Small intestine (tissue), 7 donors: ENCODE results near the gene STRBP. TPM values are rescaled to one million over a fixed set of nuclear protein-coding genes. Genes with fewer than 3 reads are reported as not detected.

Source experiments
- DNase-seq, 2 donors: peaks; one replicate each; pipeline versions ENCODE4 v3.0.0 to v3.0.0-alpha.2; 2013
- FAIRE-seq: peaks from 2 replicates; lab custom pipeline; 2012; peaks lifted over from hg19 to GRCh38; lab: Jason Lieb, UNC
- H3K27ac ChIP-seq, 3 donors: one replicate each; pipeline ENCODE4 v1.5.1; 2013; ENCODE audit warnings: low read length in 2 of 3, mild to moderate bottlenecking in 2 of 3, control low read depth in 1 of 3, inconsistent platforms in 1 of 3, low read depth in 1 of 3, moderate library complexity in 1 of 3
- H3K27me3 ChIP-seq, 3 donors: one replicate each; pipeline ENCODE4 v1.6.1; 2013; ENCODE audit warnings: low read length in 3 of 3, inconsistent platforms in 1 of 3; ENCODE audit not compliant: control insufficient read depth in 3 of 3, insufficient read depth in 3 of 3
- H3K36me3 ChIP-seq, 3 donors: one replicate each; pipeline ENCODE4 v1.6.1; 2013; ENCODE audit warnings: low read length in 3 of 3, inconsistent platforms in 1 of 3, low read depth in 1 of 3, mild to moderate bottlenecking in 1 of 3, moderate library complexity in 1 of 3; ENCODE audit not compliant: control insufficient read depth in 3 of 3, insufficient read depth in 2 of 3
- H3K4me1 ChIP-seq, 3 donors: one replicate each; pipeline ENCODE4 v1.6.1; 2013; ENCODE audit warnings: low read length in 2 of 3, inconsistent platforms in 1 of 3, low read depth in 1 of 3, mild to moderate bottlenecking in 1 of 3, moderate library complexity in 1 of 3; ENCODE audit not compliant: control insufficient read depth in 3 of 3, insufficient read depth in 2 of 3
- H3K4me3 ChIP-seq, 3 donors: one replicate each; pipeline ENCODE4 v1.5.1; 2013; ENCODE audit warnings: low read length in 3 of 3, control low read depth in 1 of 3, inconsistent platforms in 1 of 3, low read depth in 1 of 3, mild to moderate bottlenecking in 1 of 3, moderate library complexity in 1 of 3
- H3K9me3 ChIP-seq, 2 donors: one replicate each; pipeline ENCODE4 v1.6.1; 2013; ENCODE audit warnings: low read depth in 1 of 2, low read length in 1 of 2; ENCODE audit not compliant: control insufficient read depth in 2 of 2, insufficient read depth in 1 of 2
- WGBS, 3 donors: extraction: QIAGEN DNeasy Blood & Tissue Kit; methylation state at CpG; one replicate each; pipeline ENCODE4 v1.1.7; 2013; 5-methylcytosine and 5-hydroxymethylcytosine counted together
- polyA plus RNA-seq, 4 donors: library from polyadenylated mRNA; stranded (reverse) in 3 of 4; unstranded in 1 of 4; fragments of 200-250 nt in 3 of 4; fragments of 120-200 nt in 1 of 4; gene quantifications; one replicate each; pipeline versions ENCODE4 v1.2.1 to v1.2.3, GENCODE V29; 2013
- donor health status: healthy with polysubstance abuse.
- donor health status: control.
- donor health status: control.
- donor health status: Bipolar disorder and iron deficiency.
- donor health status: healthy.

Gene STRBP
- polyA plus RNA-seq, 4 donors, result 13.8 to 26.6 (median 23.0) TPM

GRCh38 chr9:123116036-123116435 is 152.3 kb downstream of the STRBP start:
- H3K36me3 ChIP-seq, result peaks cover 0 to 39% (median 15%) of the 10 kb centered on the region in 3 donors
- peaks cover 0 to 21% (median 0%) of the 10 kb centered on the region in 3 donors for H3K4me1 ChIP-seq
- no peak overlapping the region for H3K27ac ChIP-seq
- 85 to 98% (median 96%) methylated on average over 6 of the region's 6 CpGs for WGBS, 3 donors
- no peak for DNase-seq
- no peak for FAIRE-seq
- H3K27me3 ChIP-seq, result no peaks in the 10 kb centered on the region
- H3K9me3 ChIP-seq, result no peaks in the 10 kb centered on the region
- H3K4me3 ChIP-seq, result no peak overlapping the region

- 92 to 96% (median 95%) methylated on average over 16 of the region's 16 CpGs for WGBS, 3 donors
- Histone ChIP-seq H3K27me3 (no peaks in the 10 kb centered on the region), H3K4me1 (peaks cover 0 to 23% (median 0%) of the 10 kb centered on the region in 3 donors), H3K36me3 (peaks cover 0 to 46% (median 15%) of the 10 kb centered on the region in 3 donors), H3K27ac (no peak overlapping the region), H3K9me3 (no peaks in the 10 kb centered on the region), H3K4me3 (no peak overlapping the region)
- no peak for DNase-seq
- no peak for FAIRE-seq
Measured at GRCh38 chr9:123115146-123115913, 153.1 kb downstream of the STRBP start.

- Histone ChIP-seq H3K9me3 (no peaks in the 10 kb centered on the region), H3K27ac (no peak overlapping the region), H3K4me1 (peaks cover 0 to 37% (median 10%) of the 10 kb centered on the region in 3 donors), H3K27me3 (no peaks in the 10 kb centered on the region), H3K36me3 (peaks cover 0 to 62% (median 16%) of the 10 kb centered on the region in 3 donors), H3K4me3 (no peak overlapping the region)
- FAIRE-seq (no peak), DNase-seq (no peak)
- WGBS, 3 donors, result 74 to 91% (median 89%) methylated on average over 7 of the region's 7 CpGs
Measured at GRCh38 chr9:123113185-123113584, 155.2 kb downstream of the STRBP start.

GRCh38 chr9:123112015-123112975 is 156.1 kb downstream of the STRBP start:
- Histone ChIP-seq H3K9me3 (no peaks in the 10 kb centered on the region), H3K36me3 (peaks cover 6 to 68% (median 16%) of the 10 kb centered on the region in 3 donors)

GRCh38 chr9:123111427-123112014 is 156.9 kb downstream of the STRBP start:
- peak overlapping the region in 1 of 3 donors; percentile 62 for H3K27ac ChIP-seq
- H3K36me3 ChIP-seq, result peaks cover 6 to 72% (median 16%) of the 10 kb centered on the region in 3 donors
- no peak overlapping the region for H3K4me3 ChIP-seq
- FAIRE-seq, result no peak
- no peaks in the 10 kb centered on the region for H3K27me3 ChIP-seq
- H3K9me3 ChIP-seq, result no peaks in the 10 kb centered on the region
- DNase-seq, result peak; percentile 48 to 52
- peaks cover 0 to 37% (median 10%) of the 10 kb centered on the region in 3 donors for H3K4me1 ChIP-seq
- 61 to 65% (median 62%) methylated on average over 8 of the region's 8 CpGs for WGBS, 3 donors

More at GRCh38 chr9:123112015-123112975, 156.1 kb downstream of the STRBP start:
- DNase-seq, result peak; percentile 24 to 61
- H3K27me3 ChIP-seq, result no peaks in the 10 kb centered on the region
- 73 to 76% (median 74%) methylated on average over 39 to 43 of the region's 43 CpGs for WGBS, 3 donors
- peak overlapping the region in 1 of 3 donors; percentile 62 for H3K27ac ChIP-seq
- no peak overlapping the region for H3K4me3 ChIP-seq
- peaks cover 0 to 37% (median 10%) of the 10 kb centered on the region in 3 donors for H3K4me1 ChIP-seq
- FAIRE-seq, result no peak

- Histone ChIP-seq H3K4me1 (peaks cover 0 to 42% (median 10%) of the 10 kb centered on the region in 3 donors), H3K36me3 (peaks cover 6 to 74% (median 10%) of the 10 kb centered on the region in 3 donors), H3K27ac (peak overlapping the region in 2 of 3 donors; percentile 14 to 81), H3K27me3 (no peaks in the 10 kb centered on the region), H3K4me3 (no peak overlapping the region), H3K9me3 (no peaks in the 10 kb centered on the region)
- peak; percentile 92 for DNase-seq
- no peak for FAIRE-seq
- WGBS, 3 donors, result 64 to 82% (median 74%) methylated on average over 15 of the region's 15 CpGs
Measured at GRCh38 chr9:123109540-123110279, 158.7 kb downstream of the STRBP start.

- no peak for DNase-seq
- peak overlapping the region in 1 of 3 donors; percentile 81 for H3K27ac ChIP-seq
Measured at GRCh38 chr9:123108976-123109375, 159.4 kb downstream of the STRBP start.

More at GRCh38 chr9:123108976-123109375, 159.4 kb downstream of the STRBP start:
- peaks cover 0 to 43% (median 10%) of the 10 kb centered on the region in 3 donors for H3K4me1 ChIP-seq
- peaks cover 6 to 72% (median 8%) of the 10 kb centered on the region in 3 donors for H3K36me3 ChIP-seq
- no peak for FAIRE-seq
- WGBS, 3 donors, result 84 to 86% (median 86%) methylated on average over 9 of the region's 9 CpGs
- no peaks in the 10 kb centered on the region for H3K27me3 ChIP-seq
- H3K9me3 ChIP-seq, result no peaks in the 10 kb centered on the region
- no peak overlapping the region for H3K4me3 ChIP-seq
